Measurements from ENCODE around the gene ARHGEF19.

GRCh38 chr1:16209847-16210407, 2.5 kb downstream of the ARHGEF19 start:
- TF ChIP-seq POLR2A (IDR thresholded peaks at IDR 0.05; ENCODE audit: low read length) (no peak), GATA1 (IDR thresholded peaks at IDR 0.05; ENCODE audit: low read depth, low read length) (no peak)
